Kidney (tissue), 14 donors: ENCODE measurements around the gene PTCD3. TPM values are rescaled to one million over a fixed set of nuclear protein-coding genes. Genes with fewer than 3 reads are reported as not detected.

Experiments used
- DNase-seq, 5 donors: peaks; one replicate each; pipeline ENCODE4 v3.0.0-alpha.2; 2013 to 2020
- FAIRE-seq: peaks from 2 replicates; lab custom pipeline; 2012; peaks lifted over from hg19 to GRCh38; lab: Jason Lieb, UNC
- H3K27ac ChIP-seq, 2 donors: one replicate each; pipeline ENCODE4 v1.7.0; 2013; ENCODE audit warnings: low read depth in 2 of 2, low read length in 2 of 2, inconsistent platforms in 1 of 2
- H3K27me3 ChIP-seq: one replicate; pipeline ENCODE4 v1.7.1; 2013; ENCODE audit warnings: low read length, inconsistent platforms; ENCODE audit not compliant: control insufficient read depth, insufficient read depth
- H3K36me3 ChIP-seq, 3 donors: one replicate each; pipeline versions ENCODE4 v1.7.0 to v1.7.1; 2013; ENCODE audit warnings: low read length in 3 of 3, control low read depth in 1 of 3, inconsistent platforms in 1 of 3; ENCODE audit not compliant: insufficient read depth in 3 of 3, control insufficient read depth in 2 of 3
- H3K4me1 ChIP-seq, 3 donors: one replicate each; pipeline versions ENCODE4 v1.7.0 to v1.7.1; 2013; ENCODE audit warnings: low read length in 3 of 3, inconsistent platforms in 1 of 3, low read depth in 1 of 3; ENCODE audit not compliant: control insufficient read depth in 2 of 3, insufficient read depth in 2 of 3
- H3K4me3 ChIP-seq, 3 donors: one replicate each; pipeline versions ENCODE4 v1.7.0 to v1.8.1; 2013; ENCODE audit warnings: low read length in 3 of 3, control low read depth in 1 of 3, inconsistent platforms in 1 of 3
- H3K9ac ChIP-seq, 3 donors: one replicate each; pipeline versions ENCODE4 v1.7.0 to v1.7.1; 2013; ENCODE audit warnings: low read length in 3 of 3, control low read depth in 1 of 3, inconsistent platforms in 1 of 3
- H3K9me3 ChIP-seq, 3 donors: one replicate each; pipeline versions ENCODE4 v1.7.0 to v1.7.1; 2013; ENCODE audit warnings: low read length in 3 of 3, control low read depth in 1 of 3, inconsistent platforms in 1 of 3; ENCODE audit not compliant: control insufficient read depth in 2 of 3, insufficient read depth in 1 of 3
- CTCF ChIP-seq: IDR thresholded peaks from 3 replicates; pipeline ENCODE4 v1.5.1; 2012; ENCODE audit warnings: mild to moderate bottlenecking, moderate library complexity, borderline replicate concordance; ENCODE audit not compliant: insufficient read depth; ENCODE audit errors: extremely low read depth
- intact Hi-C: fragments of 100-400 bp; cut with DNase I; formaldehyde crosslinking; loops from one replicate; pipeline ENCODE4 v1.11.1; 2022
- polyA plus RNA-seq: library from polyadenylated mRNA; stranded (reverse); fragments of 350-450 nt; fragmentation: Illumina TruSeq; extraction: RNeasy Lipid Tissue Mini Kit (QIAGEN cat#74804); gene quantifications from one replicate; pipeline ENCODE4 v1.2.3, GENCODE V29; 2014; ENCODE audit warnings: low read depth, low replicate concordance; ENCODE audit not compliant: insufficient read depth
- total RNA-seq: library from RNA; stranded (reverse); fragmentation: NEBNext Ultra II Directional; extraction: Animal tissue kit (Norgen Biotek cat#: 25700); gene quantifications from one replicate; pipeline ENCODE4 v1.2.1, GENCODE V29; 2021
- donor health status: control.
- donor health status: control.
- donor health status: control.
- donor health status: control.
- donor health status: control.
- donor health status: DM: yes; HTN: yes; CAD: no.
- donor health status: Normal renal cell carcinoma (clear cell type).

Gene PTCD3
- total and polyA plus RNA-seq, 2 donors from 2014 or later, result 34.1 to 78.9 TPM

GRCh38 chr2:86175828-86176227, 69.8 kb downstream of the PTCD3 start:
- Histone ChIP-seq H3K27ac (no peak overlapping the region), H3K9ac (no peak overlapping the region), H3K36me3 (peaks cover 2 to 43% (median 13%) of the 10 kb centered on the region in 3 donors), H3K27me3 (no peaks in the 10 kb centered on the region), H3K9me3 (no peaks in the 10 kb centered on the region), H3K4me1 (no peaks in the 10 kb centered on the region), H3K4me3 (no peak overlapping the region)
- no peak for DNase-seq
- TF ChIP-seq CTCF, result no peak
- FAIRE-seq, result no peak
- intact Hi-C loops, result no loop called here

- Histone ChIP-seq H3K4me1 (no peaks in the 10 kb centered on the region), H3K9me3 (no peaks in the 10 kb centered on the region), H3K36me3 (peaks cover 2 to 43% (median 16%) of the 10 kb centered on the region in 3 donors), H3K9ac (no peak overlapping the region), H3K4me3 (no peak overlapping the region), H3K27me3 (no peaks in the 10 kb centered on the region), H3K27ac (no peak overlapping the region)
- DNase-seq (no peak), FAIRE-seq (no peak)
- intact Hi-C loops, result no loop called here
- no peak for TF ChIP-seq CTCF
Observed at GRCh38 chr2:86176597-86176996, 70.6 kb downstream of the PTCD3 start.

GRCh38 chr2:86185517-86186212, 79.6 kb downstream of the PTCD3 start:
- no peak for TF ChIP-seq CTCF
- no peak overlapping the region for H3K9ac ChIP-seq
- H3K9me3 ChIP-seq, result no peaks in the 10 kb centered on the region
- no peaks in the 10 kb centered on the region for H3K27me3 ChIP-seq
- DNase-seq, result no peak
- peaks cover 4 to 14% (median 10%) of the 10 kb centered on the region in 3 donors for H3K4me1 ChIP-seq
- intact Hi-C loops, result no loop called here
- FAIRE-seq, result no peak
- peaks cover 0 to 4% (median 3%) of the 10 kb centered on the region in 3 donors for H3K36me3 ChIP-seq
- no peak overlapping the region for H3K4me3 ChIP-seq
- H3K27ac ChIP-seq, result peak overlapping the region; percentile 9 to 40

GRCh38 chr2:86186431-86186830, 80.4 kb downstream of the PTCD3 start:
- no peak for TF ChIP-seq CTCF
- peaks cover 4 to 14% (median 10%) of the 10 kb centered on the region in 3 donors for H3K4me1 ChIP-seq
- peaks cover 0 to 3% (median 0%) of the 10 kb centered on the region in 3 donors for H3K36me3 ChIP-seq
- no peak for DNase-seq
- no peaks in the 10 kb centered on the region for H3K27me3 ChIP-seq
- H3K9me3 ChIP-seq, result no peaks in the 10 kb centered on the region
- H3K9ac ChIP-seq, result no peak overlapping the region
- no peak overlapping the region for H3K27ac ChIP-seq
- H3K4me3 ChIP-seq, result no peak overlapping the region
- intact Hi-C loops, result no loop called here
- no peak for FAIRE-seq
